Left forelimb (tissue), 1 donor: Measurements from ENCODE around the gene SNAI3.

ENCODE experiments used
- DNase-seq: peaks from one replicate; pipeline ENCODE4 v3.0.0-alpha.2; 2018; ENCODE audit warnings: low spot score

Gene SNAI3

GRCh38 chr16:88634141-88634993 is 51.9 kb downstream of the SNAI3 start:
- no peak for DNase-seq

- DNase-seq = no peak
Observed at GRCh38 chr16:88633684-88634140, 52.6 kb downstream of the SNAI3 start.

- DNase-seq = no peak
Observed at GRCh38 chr16:88632587-88632930, 53.7 kb downstream of the SNAI3 start.

GRCh38 chr16:88631920-88632586 is 54.3 kb downstream of the SNAI3 start:
- DNase-seq = no peak

GRCh38 chr16:88631384-88631783 is 54.9 kb downstream of the SNAI3 start:
- DNase-seq = no peak

GRCh38 chr16:88630941-88631340 is 55.4 kb downstream of the SNAI3 start:
- DNase-seq = no peak

- DNase-seq = no peak
Observed at GRCh38 chr16:88630433-88630832, 55.9 kb downstream of the SNAI3 start.

GRCh38 chr16:88629835-88630234 is 56.5 kb downstream of the SNAI3 start:
- DNase-seq = no peak

- DNase-seq = no peak
Observed at GRCh38 chr16:88628512-88628974, 57.8 kb downstream of the SNAI3 start.
